Measurements from ENCODE around the gene XPR1. TPM values are rescaled to one million over a fixed set of nuclear protein-coding genes. Genes with fewer than 3 reads are reported as not detected.

Gene XPR1
- total RNA-seq, 2 experiments from 2014 or later = 17.6 to 21.9 TPM

DNA sequence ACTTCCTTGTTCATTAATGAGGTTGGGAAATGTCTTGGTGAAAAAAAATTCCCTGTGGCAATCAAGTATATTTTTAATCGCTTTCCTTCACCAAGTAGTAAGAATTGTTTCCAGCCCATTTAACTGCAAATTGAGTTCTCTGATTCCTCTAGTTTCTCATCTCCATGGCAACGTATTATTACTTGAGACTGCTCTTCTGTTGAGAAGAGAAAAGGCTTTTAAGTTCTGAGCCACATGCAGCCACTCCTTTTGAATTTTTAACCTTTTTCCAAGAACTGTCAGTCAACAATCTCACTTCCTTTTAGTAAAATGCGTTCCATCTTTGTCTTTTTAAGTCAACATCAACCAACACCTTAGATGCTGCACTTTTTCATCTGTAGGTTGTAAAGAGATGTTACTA, 205.2 kb downstream of the XPR1 start:
- DNase-seq = no peak
- H3K27me3 Mint-ChIP-seq = no peaks in the 10 kb centered on the region
- H3K4me1 Mint-ChIP-seq = peaks cover 7% of the 10 kb centered on the region
- CTCF ChIA-PET = no interaction called here
- no peak overlapping the region for H3K27ac Mint-ChIP-seq
- H3K4me3 Mint-ChIP-seq = no peak overlapping the region
- H3K36me3 Mint-ChIP-seq = peaks cover 43% of the 10 kb centered on the region
- no peak for ATAC-seq
- H3K9me3 Mint-ChIP-seq (ENCODE audit: low read depth) = no peaks in the 10 kb centered on the region

DNA sequence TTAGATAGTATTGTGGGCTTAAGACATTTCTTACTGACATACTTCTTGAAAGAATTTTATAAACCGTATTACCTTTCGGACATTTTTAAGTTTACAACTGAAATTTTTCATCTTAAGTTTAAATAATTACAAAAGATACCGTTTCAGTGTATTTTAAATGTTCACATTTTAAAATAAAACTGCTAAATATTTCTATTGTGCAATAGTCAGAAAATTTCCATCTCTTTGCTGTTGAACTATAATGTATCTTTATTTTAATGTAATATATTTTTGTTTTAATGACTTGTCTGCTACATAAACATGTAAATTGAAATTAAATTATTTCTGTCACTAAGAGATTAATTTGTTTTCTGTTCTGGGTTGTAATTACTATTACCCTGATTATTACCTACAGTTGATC, 206.7 kb downstream of the XPR1 start:
- no peak for ATAC-seq
- Mint-ChIP-seq H3K27me3 (no peaks in the 10 kb centered on the region), H3K27ac (no peak overlapping the region), H3K9me3 (ENCODE audit: low read depth) (no peaks in the 10 kb centered on the region), H3K4me3 (no peak overlapping the region), H3K4me1 (peaks cover 7% of the 10 kb centered on the region), H3K36me3 (peaks cover 28% of the 10 kb centered on the region)
- CTCF ChIA-PET = no interaction called here
- DNase-seq = no peak

DNA sequence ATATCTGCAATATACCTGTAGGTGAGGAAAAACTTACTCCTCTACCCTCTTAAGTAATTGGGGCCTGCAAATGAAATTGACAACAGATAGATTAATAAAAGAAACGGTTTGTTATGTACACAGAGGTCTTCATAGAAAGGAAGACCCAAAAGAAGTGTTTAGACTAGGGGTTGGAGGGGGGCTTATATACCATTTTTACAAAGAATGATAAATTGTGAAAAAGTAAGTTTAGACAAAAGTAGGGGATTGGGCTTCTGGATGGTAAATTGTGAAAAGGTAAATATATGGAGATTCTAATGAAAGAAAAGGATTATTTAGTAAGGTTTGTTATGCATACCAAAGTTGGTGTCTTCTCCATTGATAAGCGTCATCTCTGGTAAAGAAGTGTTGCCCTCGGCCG, 207.7 kb downstream of the XPR1 start:
- Mint-ChIP-seq H3K27me3 (no peaks in the 10 kb centered on the region), H3K36me3 (peaks cover 23% of the 10 kb centered on the region), H3K4me1 (peaks cover 7% of the 10 kb centered on the region), H3K4me3 (no peak overlapping the region), H3K9me3 (ENCODE audit: low read depth) (no peaks in the 10 kb centered on the region), H3K27ac (no peak overlapping the region)
- no peak for DNase-seq
- ATAC-seq = no peak
- CTCF ChIA-PET = no interaction called here

DNA sequence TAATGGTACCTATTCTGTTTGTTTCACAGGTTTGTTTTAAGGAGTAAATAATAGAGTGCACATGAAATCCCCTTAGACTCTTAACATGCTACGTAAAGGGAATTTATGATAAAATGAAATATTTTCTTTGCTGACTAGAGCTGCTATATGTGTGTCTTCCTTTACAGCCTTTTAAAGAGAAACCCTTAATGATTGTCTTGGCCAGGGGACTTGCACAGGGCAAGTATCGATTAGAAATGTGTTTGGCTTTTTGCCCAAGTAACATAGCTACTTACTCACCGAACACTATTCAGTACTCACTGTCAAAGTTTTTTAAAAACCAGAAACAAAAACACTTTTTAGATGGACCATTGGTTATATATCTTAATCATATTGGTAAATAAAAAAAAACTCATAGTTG, 209.6 kb downstream of the XPR1 start:
- Mint-ChIP-seq H3K4me1 (peaks cover 7% of the 10 kb centered on the region), H3K36me3 (peaks cover 12% of the 10 kb centered on the region)
- CTCF ChIA-PET = no interaction called here

DNA sequence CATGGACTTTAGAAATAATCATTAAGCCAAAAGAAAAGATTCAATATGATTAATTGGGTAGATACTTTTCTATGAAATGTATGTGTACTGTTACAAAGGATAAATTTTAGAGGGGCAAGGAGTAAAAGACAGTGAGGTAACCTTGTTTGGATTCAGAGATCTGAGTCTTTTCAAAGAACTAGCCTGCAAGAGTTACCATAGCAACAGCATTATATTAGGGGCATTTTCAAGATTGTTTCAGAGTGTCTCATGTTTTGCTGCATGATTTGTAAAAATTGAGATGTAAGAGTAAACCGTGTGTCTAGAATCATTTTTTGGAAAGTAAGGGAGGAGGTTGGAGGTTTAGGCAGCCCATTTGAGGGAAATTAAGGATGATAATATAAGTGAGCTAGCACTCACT, 210.2 kb downstream of the XPR1 start:
- Mint-ChIP-seq H3K27me3 (no peaks in the 10 kb centered on the region), H3K9me3 (ENCODE audit: low read depth) (no peaks in the 10 kb centered on the region), H3K4me3 (no peak overlapping the region), H3K36me3 (peaks cover 6% of the 10 kb centered on the region), H3K27ac (no peak overlapping the region), H3K4me1 (peaks cover 2% of the 10 kb centered on the region)
- DNase-seq (no peak), ATAC-seq (no peak)
- CTCF ChIA-PET = interaction anchor here (1.2 kb wide), 1 partner anchor 21 kb away, joined by 5 read pairs; no protein-coding TSS in a partner anchor

More for the DNA sequence above, 209.6 kb downstream of the XPR1 start:
- ATAC-seq (no peak), DNase-seq (no peak)
- Mint-ChIP-seq H3K27me3 (no peaks in the 10 kb centered on the region), H3K9me3 (ENCODE audit: low read depth) (no peaks in the 10 kb centered on the region), H3K27ac (no peak overlapping the region), H3K4me3 (no peak overlapping the region)

DNA sequence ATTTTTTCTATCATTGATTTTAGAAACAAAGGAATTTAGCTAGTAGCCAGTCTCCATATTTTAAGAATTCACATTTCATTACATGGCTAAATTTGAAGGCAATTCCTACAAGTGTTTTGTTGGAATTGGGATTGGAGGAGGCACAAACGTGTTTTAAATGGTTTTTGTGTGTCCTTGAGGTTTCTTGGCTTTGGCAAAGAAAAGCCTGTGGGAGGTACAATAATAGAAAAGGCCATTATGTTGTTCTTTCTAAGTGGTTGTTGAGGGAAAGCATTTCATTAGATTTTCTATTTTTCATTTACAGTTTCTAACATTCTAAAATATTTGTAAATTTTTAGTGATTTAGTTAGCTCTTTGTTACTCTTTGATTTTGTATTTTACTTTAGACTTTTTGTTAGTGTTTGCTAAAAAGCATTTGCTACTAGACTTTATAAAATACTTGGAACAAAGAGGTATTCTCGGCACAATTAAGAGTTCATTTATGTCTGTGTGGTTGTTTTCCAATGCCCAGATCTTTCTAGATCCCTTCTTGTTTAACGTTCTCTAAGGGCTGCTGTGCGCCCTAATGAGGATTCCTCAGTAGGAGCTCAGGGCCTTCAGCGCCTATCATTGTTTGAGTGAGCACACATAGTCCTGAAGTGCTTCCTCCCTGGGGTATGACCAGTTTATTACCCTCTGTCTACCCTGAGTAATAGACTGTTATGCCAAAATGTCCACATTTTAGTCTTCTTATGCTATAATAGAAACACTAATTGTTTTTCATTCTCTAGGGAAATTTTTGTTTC, 210.9 kb downstream of the XPR1 start:
- Mint-ChIP-seq H3K27me3 (no peaks in the 10 kb centered on the region), H3K9me3 (ENCODE audit: low read depth) (no peaks in the 10 kb centered on the region), H3K4me1 (peaks cover 2% of the 10 kb centered on the region), H3K36me3 (peaks cover 6% of the 10 kb centered on the region), H3K4me3 (no peak overlapping the region), H3K27ac (no peak overlapping the region)
- DNase-seq = no peak
- ATAC-seq = no peak
- CTCF ChIA-PET = interaction anchor here (1.2 to 1.6 kb wide), 2 partner anchors 20 to 327 kb away, joined by 4 to 5 read pairs; no protein-coding TSS in a partner anchor

DNA sequence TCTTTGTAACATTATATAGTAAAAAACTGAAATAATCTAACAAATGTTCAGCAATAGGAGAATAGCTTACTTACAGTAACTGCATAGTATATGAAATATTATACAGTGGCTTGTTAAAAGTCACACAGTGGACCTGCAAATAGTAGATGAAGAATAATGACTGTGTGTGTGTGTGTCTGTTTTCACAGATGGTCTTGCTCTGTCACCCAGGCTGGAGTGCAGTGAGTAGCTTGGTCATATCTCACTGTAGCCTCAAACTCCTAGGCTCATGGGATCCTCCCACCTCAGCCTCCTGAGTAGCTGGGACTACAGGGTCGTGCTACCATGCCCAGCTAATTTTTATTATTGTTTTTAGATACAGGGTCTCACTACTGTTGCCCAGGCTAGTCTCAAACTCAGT, 213.5 kb downstream of the XPR1 start:
- CTCF ChIA-PET = interaction anchor here (1.6 kb wide), 1 partner anchor 15 kb away, joined by 4 read pairs; no protein-coding TSS in a partner anchor
- Mint-ChIP-seq H3K9me3 (ENCODE audit: low read depth) (no peaks in the 10 kb centered on the region), H3K4me3 (no peak overlapping the region), H3K36me3 (peaks cover 2% of the 10 kb centered on the region), H3K27ac (no peak overlapping the region), H3K4me1 (no peaks in the 10 kb centered on the region), H3K27me3 (no peaks in the 10 kb centered on the region)
- DNase-seq = no peak
- ATAC-seq = no peak

DNA sequence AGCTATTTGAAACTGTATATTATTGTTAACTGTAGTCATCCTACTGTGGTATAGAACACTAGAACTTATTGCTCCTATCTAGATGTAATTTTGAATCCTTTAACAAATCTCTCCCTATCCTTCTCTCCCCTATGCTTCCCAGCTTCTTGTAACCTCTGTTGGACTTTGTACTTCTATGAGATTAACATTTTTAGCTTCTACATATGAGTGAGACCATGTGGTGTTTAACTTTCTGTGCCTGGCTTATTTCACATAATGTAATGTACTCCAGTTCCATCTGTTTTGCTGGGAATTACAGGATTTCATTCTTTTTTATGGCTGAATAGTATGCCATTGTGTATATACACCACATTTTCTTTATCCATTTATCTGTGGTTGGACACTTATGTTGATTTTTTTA, 216.4 kb downstream of the XPR1 start:
- ATAC-seq = no peak
- peaks cover 14% of the 10 kb centered on the region for H3K4me1 Mint-ChIP-seq
- H3K36me3 Mint-ChIP-seq = peaks cover 15% of the 10 kb centered on the region
- H3K9me3 Mint-ChIP-seq (ENCODE audit: low read depth) = no peaks in the 10 kb centered on the region
- CTCF ChIA-PET = interaction anchor here (1.4 kb wide), 1 partner anchor 13 kb away, joined by 3 read pairs; no protein-coding TSS in a partner anchor
- H3K4me3 Mint-ChIP-seq = no peak overlapping the region
- no peak for DNase-seq
- H3K27me3 Mint-ChIP-seq = no peaks in the 10 kb centered on the region
- no peak overlapping the region for H3K27ac Mint-ChIP-seq

DNA sequence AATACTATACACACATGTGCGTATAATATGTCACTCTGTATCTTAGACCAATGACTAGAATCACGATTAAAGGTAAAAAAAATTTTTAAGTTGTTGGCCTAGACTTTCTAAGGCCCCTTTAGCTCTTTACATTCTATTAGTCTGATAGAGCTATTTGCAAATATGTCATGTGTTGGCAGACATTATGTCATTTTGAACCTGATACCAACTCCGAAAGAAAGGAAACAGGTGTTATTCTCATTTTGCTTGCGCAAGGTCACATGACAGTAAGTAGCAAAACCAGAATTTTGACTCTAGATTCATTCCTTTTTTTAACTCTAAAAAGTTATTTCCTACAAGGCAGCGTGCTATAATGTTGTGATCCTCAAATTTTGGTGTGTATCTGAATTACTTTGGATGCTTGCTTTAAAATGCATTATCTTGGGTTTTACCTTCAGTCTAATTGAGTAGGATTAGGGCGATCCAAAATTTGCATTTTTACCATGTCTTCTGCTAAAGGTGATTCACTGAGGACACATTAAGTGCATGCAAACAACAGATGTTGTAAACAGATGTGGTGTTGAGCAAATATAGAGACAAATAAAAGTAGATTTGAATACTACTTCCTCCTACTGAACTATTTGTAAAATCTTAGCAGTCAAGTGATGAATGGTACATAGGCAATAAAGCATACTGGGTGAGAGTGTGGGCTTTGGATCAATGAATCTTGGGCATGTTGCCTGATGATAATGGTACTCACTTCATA, 217.4 kb downstream of the XPR1 start:
- ATAC-seq (no peak), DNase-seq (no peak)
- Mint-ChIP-seq H3K27ac (no peak overlapping the region), H3K4me3 (no peak overlapping the region), H3K9me3 (ENCODE audit: low read depth) (no peaks in the 10 kb centered on the region), H3K27me3 (no peaks in the 10 kb centered on the region), H3K36me3 (peaks cover 17% of the 10 kb centered on the region), H3K4me1 (peaks cover 14% of the 10 kb centered on the region)
- CTCF ChIA-PET = interaction anchor here (1.0 to 1.4 kb wide), 2 partner anchors 14 to 334 kb away, joined by 3 to 4 read pairs; no protein-coding TSS in a partner anchor

DNA sequence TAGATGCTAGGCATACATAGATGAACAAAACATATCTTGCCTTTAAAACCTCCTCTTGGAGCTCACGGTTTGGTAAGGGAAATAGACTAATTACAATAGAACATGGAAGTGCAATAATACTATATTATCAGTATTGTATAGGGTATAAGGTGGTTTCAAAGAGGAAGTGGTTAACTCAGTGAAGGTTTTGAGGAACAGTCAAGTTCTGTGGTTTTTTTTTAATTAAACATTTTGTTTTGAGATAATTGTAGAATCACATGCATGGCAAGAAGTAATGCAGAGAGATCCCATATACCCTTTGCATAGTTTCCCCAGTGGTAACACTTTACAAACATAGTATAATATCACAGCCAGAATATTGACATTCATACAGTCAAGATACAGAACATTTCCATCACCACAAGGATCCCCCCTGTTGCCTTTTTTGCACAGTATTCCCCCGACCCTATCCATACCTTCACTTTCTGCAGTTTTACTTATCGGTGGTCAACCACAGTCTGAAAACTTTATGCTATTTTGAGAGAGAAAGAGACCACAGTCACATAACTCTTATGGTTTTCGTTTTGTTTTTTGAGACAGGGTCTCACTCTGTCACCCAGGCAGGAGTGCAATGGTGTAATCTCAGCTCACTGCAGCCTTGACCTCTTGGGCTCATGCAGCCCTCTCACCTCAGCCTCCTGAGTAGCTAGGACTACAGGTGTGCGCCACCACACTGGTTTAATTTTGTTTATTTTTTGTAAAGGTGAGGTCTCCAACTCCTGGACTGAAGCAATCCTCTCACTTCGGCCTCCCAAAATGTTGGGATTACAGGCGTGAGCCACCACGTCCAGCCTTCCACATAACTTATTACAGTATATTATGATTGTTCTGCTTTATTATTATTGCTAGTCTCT, 220.4 kb downstream of the XPR1 start:
- no peak overlapping the region for H3K27ac Mint-ChIP-seq
- H3K4me1 Mint-ChIP-seq = peaks cover 14% of the 10 kb centered on the region
- DNase-seq = no peak
- no peaks in the 10 kb centered on the region for H3K9me3 Mint-ChIP-seq (ENCODE audit: low read depth)
- peak; percentile 36 for ATAC-seq
- H3K4me3 Mint-ChIP-seq = no peak overlapping the region
- H3K27me3 Mint-ChIP-seq = no peaks in the 10 kb centered on the region
- H3K36me3 Mint-ChIP-seq = peaks cover 17% of the 10 kb centered on the region
- CTCF ChIA-PET = interaction anchor here (1.0 to 2.7 kb wide), 2 partner anchors 11 to 320 kb away, joined by 3 to 16 read pairs; no protein-coding TSS in a partner anchor

DNA sequence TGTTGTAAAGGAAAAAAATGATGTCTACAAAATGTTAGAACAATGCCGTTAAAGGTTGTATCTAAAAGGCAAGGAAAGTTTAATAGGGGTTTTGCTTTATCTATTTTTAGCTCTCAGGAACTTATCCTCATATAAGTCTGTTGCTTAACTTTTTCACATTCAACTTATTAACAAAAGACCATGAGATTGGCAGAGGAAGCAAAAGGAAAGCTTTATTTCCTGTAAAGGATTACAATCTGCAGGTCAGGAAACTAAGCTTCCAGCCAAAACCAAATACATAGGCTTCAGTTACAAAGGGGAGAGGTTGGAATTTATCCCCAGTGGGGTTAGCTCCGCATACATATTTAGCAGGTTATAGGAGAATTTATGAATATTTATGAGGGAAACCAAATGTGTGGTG, 222.2 kb downstream of the XPR1 start:
- Mint-ChIP-seq H3K27ac (no peak overlapping the region), H3K4me3 (no peak overlapping the region), H3K9me3 (ENCODE audit: low read depth) (no peaks in the 10 kb centered on the region), H3K4me1 (peaks cover 14% of the 10 kb centered on the region), H3K36me3 (peaks cover 17% of the 10 kb centered on the region), H3K27me3 (no peaks in the 10 kb centered on the region)
- ATAC-seq = no peak
- DNase-seq = no peak
- CTCF ChIA-PET = interaction anchor here (0.7 to 2.7 kb wide), 4 partner anchors 9 to 339 kb away, joined by 3 to 16 read pairs (median 6); no protein-coding TSS in a partner anchor

DNA sequence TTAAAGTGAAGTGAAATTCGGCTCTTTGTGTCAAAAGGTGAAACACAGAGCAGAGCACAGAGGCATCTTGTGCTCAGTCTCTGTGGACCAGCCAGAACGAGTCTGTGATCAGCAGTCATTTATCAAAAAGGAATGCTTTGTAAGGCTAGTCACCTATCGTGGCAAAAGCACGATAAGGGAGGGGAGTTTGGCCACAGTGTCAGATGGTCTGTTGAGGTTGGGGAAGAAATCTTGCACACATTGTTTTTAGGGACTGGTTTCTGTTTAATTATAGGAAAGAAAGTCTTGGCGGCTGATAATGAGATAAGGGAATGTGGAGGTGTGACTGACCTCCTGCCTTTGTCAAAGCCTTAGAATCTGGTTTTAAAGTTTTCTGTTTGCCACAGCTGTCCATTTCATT, 222.6 kb downstream of the XPR1 start:
- DNase-seq (no peak), ATAC-seq (no peak)
- Mint-ChIP-seq H3K4me1 (peaks cover 14% of the 10 kb centered on the region), H3K27ac (no peak overlapping the region), H3K4me3 (no peak overlapping the region), H3K36me3 (peaks cover 17% of the 10 kb centered on the region), H3K9me3 (ENCODE audit: low read depth) (no peaks in the 10 kb centered on the region), H3K27me3 (no peaks in the 10 kb centered on the region)
- CTCF ChIA-PET = interaction anchor here (1.2 to 2.7 kb wide), 3 partner anchors 9 to 339 kb away, joined by 3 to 16 read pairs (median 7); no protein-coding TSS in a partner anchor
